Spinal cord (tissue), 10 donors: Measurements from ENCODE around the gene TRIM51. TPM values are rescaled to one million over a fixed set of nuclear protein-coding genes. Genes with fewer than 3 reads are reported as not detected.
"Not testable (repeated sequence)": the region's sequence is repeated elsewhere in the genome, so short reads cannot be mapped to it uniquely, and the experiment has no call there.

Source experiments
- DNase-seq, 6 donors: peaks; one replicate each; pipeline versions ENCODE4 v3.0.0 to v3.0.0-alpha.2; 2013 to 2015; ENCODE audit warnings: low spot score in 6 of 6, low read depth in 4 of 6
- H3K27ac ChIP-seq: one replicate; pipeline ENCODE4 v1.5.1; 2013; ENCODE audit warnings: low read depth, low read length, control low read depth
- H3K27me3 ChIP-seq: one replicate; pipeline ENCODE4 v1.6.1; 2013; ENCODE audit warnings: low read length; ENCODE audit not compliant: control insufficient read depth, insufficient read depth
- H3K36me3 ChIP-seq: one replicate; pipeline ENCODE4 v1.6.1; 2013; ENCODE audit warnings: low read length; ENCODE audit not compliant: control insufficient read depth, insufficient read depth
- H3K4me1 ChIP-seq: one replicate; pipeline ENCODE4 v1.6.1; 2013; ENCODE audit warnings: low read length; ENCODE audit not compliant: control insufficient read depth, insufficient read depth
- H3K4me3 ChIP-seq: one replicate; pipeline ENCODE4 v1.5.1; 2013; ENCODE audit warnings: low read depth, low read length, control low read depth
- H3K9me3 ChIP-seq: one replicate; pipeline ENCODE4 v1.6.1; 2013; ENCODE audit warnings: low read length; ENCODE audit not compliant: control insufficient read depth, insufficient read depth
- WGBS: methylation state at CpG from one replicate; pipeline ENCODE4 v1.1.5; 2013; ENCODE audit warnings: missing lambda C conversion rate; ENCODE audit not compliant: insufficient coverage; 5-methylcytosine and 5-hydroxymethylcytosine counted together
- long read RNA-seq, 4 donors: transcript quantifications; one replicate each; lab custom pipeline, GENCODE V29; 2026
- polyA plus RNA-seq, 2 donors: library from polyadenylated mRNA; unstranded; fragments of 120-200 nt; gene quantifications; one replicate each; pipeline ENCODE4 v1.2.1, GENCODE V29; 2013; ENCODE audit not compliant: insufficient read length in 2 of 2
- total RNA-seq, 2 donors: library from RNA; depleted of rRNA in 1 of 2; stranded (reverse); fragments of 120-200 nt in 1 of 2; fragments of >200 nt in 1 of 2; gene quantifications; one replicate each; pipeline versions ENCODE4 v1.2.3 to v1.2.4, GENCODE V29; 2013 to 2014
- donor health status: healthy.

The TRIM51 gene
- not detected for total RNA-seq
- not detected for polyA plus RNA-seq
- long read RNA-seq, donor 1, result 0 reads
- long read RNA-seq, donor 2, result 0 reads
- long read RNA-seq, donor 3, result 0 reads
- long read RNA-seq, donor 4, result 0 reads

DNA sequence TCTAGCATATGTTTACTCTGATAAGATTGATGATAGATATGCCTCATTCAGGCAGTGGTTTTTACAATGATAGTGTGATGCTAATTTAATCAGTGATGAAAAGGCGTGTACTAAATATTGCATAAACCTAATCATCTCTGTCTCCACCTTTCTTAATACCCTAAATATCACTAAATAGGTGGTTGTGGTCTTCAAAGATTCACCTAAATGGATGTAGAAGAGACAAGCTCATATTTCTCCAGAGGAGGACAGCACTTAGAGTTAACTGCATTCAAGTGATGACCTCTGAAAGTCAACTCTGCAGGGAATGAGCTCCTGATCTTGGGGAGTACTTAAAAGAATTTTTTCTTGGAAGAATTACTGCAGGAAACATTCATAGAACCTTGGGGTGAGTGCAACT, at the start of gene TRIM51:
Gene TRIM51 (plus strand): TSS at position 301 of the 400 bp plus-strand sequence. CDS start 2,132 bp downstream, outside the sequence.
- DNase-seq, H3K36me3 ChIP-seq, H3K27me3 ChIP-seq, H3K4me1 ChIP-seq, H3K27ac ChIP-seq, H3K9me3 ChIP-seq, H3K4me3 ChIP-seq: not testable (repeated sequence)
- no CpG with 5 or more reads among the region's 1 CpG for WGBS

DNA sequence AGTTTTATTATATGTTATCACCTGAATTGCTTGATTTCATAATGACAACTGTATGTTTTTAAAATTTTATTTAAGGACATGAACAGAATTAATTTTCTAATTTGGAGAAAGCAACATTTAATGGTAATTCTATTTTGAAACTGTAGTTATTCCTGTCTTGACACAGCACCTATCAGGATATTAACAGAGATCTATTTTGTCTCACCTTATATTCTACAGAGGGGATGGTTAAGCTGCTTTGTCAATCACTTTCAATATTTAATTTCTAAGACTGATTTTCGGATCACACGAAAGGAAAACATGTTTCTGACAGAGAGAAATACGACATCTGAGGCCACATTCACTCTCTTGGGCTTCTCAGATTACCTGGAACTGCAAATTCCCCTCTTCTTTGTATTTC, 44.6 kb upstream of the TRIM51 start, which contains the start of gene OR5D16:
Gene OR5D16 (plus strand): TSS at position 301 of the 400 bp plus-strand sequence. CDS start 0 bp downstream, at position 301.
- Histone ChIP-seq H3K4me1 (no peaks in the 10 kb centered on the region), H3K4me3 (no peak within 1 kb of the TSS), H3K27me3 (no peaks in the 10 kb centered on the region), H3K36me3 (no peaks in the 10 kb centered on the region), H3K9me3 (no peaks in the 10 kb centered on the region), H3K27ac (no peak within 1 kb of the TSS)
- no peak for DNase-seq
- no CpG with 5 or more reads among the region's 3 CpGs for WGBS

DNA sequence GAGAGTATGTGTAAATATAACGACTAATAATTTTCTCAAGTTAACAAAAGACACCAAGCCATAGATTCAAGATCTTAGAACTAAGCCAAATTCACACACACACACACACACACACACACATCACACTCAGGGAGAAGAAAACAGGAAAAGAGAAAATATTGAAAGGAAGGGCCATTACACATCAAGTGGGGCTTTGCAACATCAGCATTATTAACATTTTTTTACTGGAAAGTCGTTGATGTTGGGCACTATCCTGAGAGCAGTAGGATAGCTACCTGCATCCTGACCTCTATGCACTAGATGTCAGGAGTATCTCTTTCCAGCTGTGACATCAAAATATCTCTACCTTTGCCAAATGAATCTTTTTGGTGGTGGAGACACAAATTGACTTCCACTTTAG, 35.6 kb upstream of the TRIM51 start:
- Histone ChIP-seq H3K27me3 (no peaks in the 10 kb centered on the region), H3K27ac (no peak overlapping the region), H3K4me1 (no peaks in the 10 kb centered on the region), H3K36me3 (no peaks in the 10 kb centered on the region), H3K9me3 (peaks cover 7% of the 10 kb centered on the region), H3K4me3 (no peak overlapping the region)
- no CpG with 5 or more reads among the region's 2 CpGs for WGBS
- no peak for DNase-seq

DNA sequence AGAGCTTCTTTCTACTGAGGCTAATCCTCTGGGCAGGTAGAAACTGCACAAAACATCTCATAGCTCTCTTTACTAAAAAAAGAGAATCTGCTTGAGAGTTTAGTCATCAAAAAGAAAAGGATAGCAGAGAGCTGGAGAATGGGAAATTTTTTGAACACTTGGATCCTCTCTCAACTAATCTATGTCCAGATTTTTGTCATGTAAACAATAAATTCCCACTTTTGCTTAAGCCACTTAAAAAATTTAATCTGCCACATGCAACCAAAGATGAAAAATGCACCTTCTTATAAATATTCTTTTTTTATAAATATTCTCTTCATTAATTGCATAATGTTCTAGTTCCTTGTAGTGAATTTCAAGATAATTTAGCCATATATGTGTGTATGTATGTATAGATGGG, 34.1 kb upstream of the TRIM51 start:
- no peaks in the 10 kb centered on the region for H3K27me3 ChIP-seq
- no peak overlapping the region for H3K27ac ChIP-seq
- H3K36me3 ChIP-seq, result no peaks in the 10 kb centered on the region
- H3K9me3 ChIP-seq, result peaks cover 7% of the 10 kb centered on the region
- no peak for DNase-seq
- H3K4me3 ChIP-seq, result no peak overlapping the region
- no peaks in the 10 kb centered on the region for H3K4me1 ChIP-seq

- Histone ChIP-seq H3K27ac (no peak overlapping the region), H3K27me3 (no peaks in the 10 kb centered on the region), H3K9me3 (peaks cover 7% of the 10 kb centered on the region), H3K4me3 (no peak overlapping the region), H3K4me1 (no peaks in the 10 kb centered on the region), H3K36me3 (no peaks in the 10 kb centered on the region)
- DNase-seq, result no peak
- no CpG with 5 or more reads among the region's 1 CpG for WGBS
Observed at GRCh38 chr11:55852141-55852540, 31.0 kb upstream of the TRIM51 start.

DNA sequence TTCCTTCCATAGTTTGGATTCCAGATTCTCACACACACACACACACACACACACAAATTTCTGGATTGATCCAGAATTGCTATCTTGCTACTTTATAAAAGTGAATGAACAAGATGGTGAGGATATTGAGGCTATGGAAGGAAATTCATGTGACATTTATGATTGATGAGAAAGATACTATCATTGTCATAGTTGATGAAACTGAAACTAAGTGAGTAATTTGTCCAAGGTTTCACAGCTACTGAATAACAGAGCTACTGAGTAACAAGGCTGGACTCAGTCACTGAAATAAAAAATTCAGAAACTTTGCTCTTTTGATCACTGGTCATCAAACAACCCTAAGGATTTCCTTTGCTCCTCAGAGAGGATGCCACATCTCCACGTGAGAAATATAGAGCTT, 28.4 kb upstream of the TRIM51 start:
- WGBS, result no CpG with 5 or more reads among the region's 1 CpG

GRCh38 chr11:55867354-55867753, 15.7 kb upstream of the TRIM51 start:
- DNase-seq, H3K27me3 ChIP-seq, H3K36me3 ChIP-seq, H3K9me3 ChIP-seq, H3K27ac ChIP-seq, H3K4me1 ChIP-seq, H3K4me3 ChIP-seq: not testable (repeated sequence)
- 79% methylated on average over 4 of the region's 4 CpGs for WGBS

More for the DNA sequence above, 28.4 kb upstream of the TRIM51 start:
- no peaks in the 10 kb centered on the region for H3K27me3 ChIP-seq
- DNase-seq, result no peak
- H3K36me3 ChIP-seq, result no peaks in the 10 kb centered on the region
- H3K27ac ChIP-seq, result no peak overlapping the region
- H3K4me3 ChIP-seq, result no peak overlapping the region
- H3K4me1 ChIP-seq, result no peaks in the 10 kb centered on the region
- H3K9me3 ChIP-seq, result peaks cover 5% of the 10 kb centered on the region

GRCh38 chr11:55872731-55873130, 10.4 kb upstream of the TRIM51 start:
- not testable (repeated sequence) for H3K4me1 ChIP-seq, H3K4me3 ChIP-seq, H3K27ac ChIP-seq, H3K36me3 ChIP-seq, H3K9me3 ChIP-seq, H3K27me3 ChIP-seq, DNase-seq
- WGBS, result 24% methylated on average over 33 of the region's 33 CpGs

- WGBS, result 27% methylated on average over 34 of the region's 34 CpGs
- DNase-seq, H3K9me3 ChIP-seq, H3K27ac ChIP-seq, H3K4me1 ChIP-seq, H3K36me3 ChIP-seq, H3K27me3 ChIP-seq, H3K4me3 ChIP-seq: not testable (repeated sequence)
Observed at GRCh38 chr11:55873146-55873545, 10.0 kb upstream of the TRIM51 start.

- not testable (repeated sequence) for H3K27me3 ChIP-seq, H3K27ac ChIP-seq, H3K36me3 ChIP-seq, DNase-seq, H3K9me3 ChIP-seq, H3K4me3 ChIP-seq, H3K4me1 ChIP-seq
- no CpG with 5 or more reads among the region's 4 CpGs for WGBS
Observed at GRCh38 chr11:55884995-55885394, 1.9 kb downstream of the TRIM51 start.
